ENCODE results near the gene CUBN. TPM values are rescaled to one million over a fixed set of nuclear protein-coding genes. Genes with fewer than 3 reads are reported as not detected.

CUBN gene
- total RNA-seq, 2 donors from 2014 or later, result 1.1 to 1.6 TPM

Other genes with a start within 250 kb of the CUBN start
- gene TRDMT1, start 71.9 kb upstream of the CUBN start, total RNA-seq, result 10 to 100 TPM in 1 of 2 donors, 1 to 10 TPM in 1; 8.1 to 15.2 TPM
- gene VIM, start 98.4 kb upstream of the CUBN start, total RNA-seq, result 100 to 1,000 TPM; 587 to 647 TPM

All from natural killer cell treated with Interleukin-12 subunit alpha and Interleukin-12 subunit beta and Interleukin-15 and Interleukin-18, amount 100 ng/mL, for 72 hours (primary cell).